Mesenteric fat pad (tissue), 1 donor: ENCODE results near the gene ARL14. TPM values are rescaled to one million over a fixed set of nuclear protein-coding genes. Genes with fewer than 3 reads are reported as not detected.
"Not testable (repeated sequence)": the region's sequence is repeated elsewhere in the genome, so short reads cannot be mapped to it uniquely, and the experiment has no call there.

Experiments used
- DNase-seq: peaks from one replicate; pipeline ENCODE4 v3.0.0-alpha.2; 2020; ENCODE audit warnings: low spot score
- total RNA-seq: library from RNA; stranded (reverse); fragmentation: NEBNext Ultra II Directional; extraction: Animal tissue kit (Norgen Biotek cat#: 25700); gene quantifications from one replicate; pipeline ENCODE4 v1.2.1, GENCODE V29; 2021
- donor health status: DM: yes; HTN: yes; CAD: no.

The ARL14 gene
- total RNA-seq, 1 donor from 2014 or later, result not detected

DNA sequence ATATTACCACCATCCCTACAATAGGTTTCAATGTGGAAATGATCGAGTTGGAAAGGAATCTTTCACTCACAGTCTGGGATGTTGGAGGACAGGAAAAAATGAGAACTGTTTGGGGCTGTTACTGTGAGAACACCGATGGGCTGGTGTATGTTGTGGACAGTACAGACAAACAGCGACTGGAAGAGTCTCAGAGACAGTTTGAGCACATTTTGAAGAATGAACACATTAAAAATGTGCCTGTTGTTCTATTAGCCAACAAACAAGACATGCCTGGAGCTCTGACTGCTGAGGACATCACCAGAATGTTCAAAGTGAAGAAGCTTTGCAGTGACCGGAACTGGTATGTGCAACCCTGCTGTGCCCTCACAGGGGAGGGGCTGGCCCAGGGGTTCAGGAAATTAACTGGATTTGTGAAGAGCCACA, 510 bp downstream of the ARL14 start:
- no peak for DNase-seq

DNA sequence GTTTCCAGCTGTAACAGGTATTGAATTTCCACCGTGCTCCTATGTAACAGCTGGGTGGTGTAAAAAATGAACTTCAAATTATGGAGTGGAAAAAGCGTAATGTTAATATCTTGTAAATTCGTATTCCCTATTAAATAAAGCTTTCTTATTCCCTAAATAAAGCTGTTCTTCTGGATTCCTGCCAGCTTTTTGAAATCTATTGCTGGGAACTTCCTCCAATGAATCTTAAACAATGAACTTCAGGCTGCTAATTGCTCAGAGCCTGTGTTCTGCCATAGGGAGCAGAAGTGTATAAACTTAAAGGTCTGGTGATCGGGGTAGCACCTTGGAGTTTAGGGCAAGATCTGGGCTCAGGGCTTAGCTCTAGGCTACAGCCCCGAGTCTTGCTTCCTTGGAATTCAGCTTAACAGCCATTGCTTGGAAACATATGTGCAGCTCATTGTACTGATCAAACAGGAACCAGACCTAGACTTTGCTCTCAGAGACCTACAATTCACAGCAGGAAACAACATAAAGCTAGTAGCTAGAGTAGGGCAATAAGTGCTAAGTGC, 1.4 kb downstream of the ARL14 start:
- DNase-seq, result no peak

DNA sequence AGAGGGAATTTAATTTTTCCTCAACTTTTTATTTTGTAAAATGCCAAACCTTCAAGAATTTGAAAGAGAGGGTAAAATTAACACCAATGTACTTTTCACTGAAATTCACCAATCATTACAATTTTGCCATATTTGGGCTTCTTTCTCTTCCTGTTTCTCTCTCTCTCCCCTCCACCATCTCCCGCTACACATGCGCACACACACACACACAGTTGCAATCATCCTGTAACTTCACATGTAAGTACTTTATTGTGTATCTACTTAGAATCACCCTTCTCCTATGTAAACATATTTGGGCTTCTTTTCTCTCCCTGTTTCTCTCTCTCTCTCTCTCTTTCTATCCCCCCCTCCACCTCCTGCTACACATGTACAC, 7.4 kb downstream of the ARL14 start:
- no peak for DNase-seq

DNA sequence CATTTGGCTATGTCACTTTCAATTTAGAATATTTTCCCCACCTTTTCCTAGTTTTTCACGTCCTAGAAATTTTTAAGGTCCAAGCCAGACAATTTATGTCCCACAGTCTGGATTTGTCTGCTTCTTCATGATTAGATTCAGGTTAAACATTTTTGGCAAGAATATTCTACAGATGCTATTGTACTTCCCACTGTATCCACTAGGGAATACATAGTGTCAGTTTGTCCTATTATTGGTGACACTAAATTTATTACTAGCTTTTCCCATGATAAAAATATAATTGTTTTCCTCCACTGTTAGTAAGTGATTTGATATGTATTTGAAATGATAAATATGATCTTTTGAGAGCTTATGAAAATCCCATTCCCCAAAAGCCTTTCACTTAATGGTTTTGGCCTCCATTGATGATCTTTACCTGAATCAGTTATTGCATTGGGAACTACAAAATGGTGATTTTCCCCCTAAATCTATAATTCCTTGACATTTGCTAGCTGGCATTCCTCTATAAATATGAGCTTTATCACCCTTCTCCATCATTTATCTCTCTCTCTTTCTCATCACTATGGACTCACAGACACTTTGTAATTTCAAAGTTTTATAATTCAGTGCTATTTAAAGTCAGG, 8.3 kb downstream of the ARL14 start:
- DNase-seq, result no peak

DNA sequence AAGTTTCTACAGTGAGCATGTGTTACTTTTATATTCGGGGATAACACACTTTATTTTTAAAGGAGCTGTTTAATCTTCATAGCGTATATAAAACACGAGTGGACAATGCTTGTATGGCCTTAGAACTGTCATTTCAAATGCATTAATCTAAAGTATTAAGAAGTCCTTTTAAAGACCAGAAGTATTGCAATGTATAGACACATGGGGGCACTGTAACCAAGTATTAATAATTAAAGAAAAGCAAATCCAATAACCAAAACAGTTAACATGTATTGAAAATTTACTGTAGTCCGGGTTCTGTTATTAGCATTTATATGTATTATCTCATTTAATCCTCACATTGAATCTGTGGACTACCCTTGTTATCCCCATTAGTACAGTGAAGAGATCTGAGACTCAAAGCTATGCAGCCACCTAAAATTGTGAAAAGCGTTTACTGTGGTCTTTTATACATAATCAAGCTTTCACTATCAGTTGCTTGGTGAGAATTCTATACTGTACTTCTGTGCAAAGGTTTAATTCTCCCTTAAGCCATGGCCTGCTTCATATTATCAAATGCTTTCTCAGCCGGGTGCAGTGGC, 10.1 kb downstream of the ARL14 start:
- no peak for DNase-seq

DNA sequence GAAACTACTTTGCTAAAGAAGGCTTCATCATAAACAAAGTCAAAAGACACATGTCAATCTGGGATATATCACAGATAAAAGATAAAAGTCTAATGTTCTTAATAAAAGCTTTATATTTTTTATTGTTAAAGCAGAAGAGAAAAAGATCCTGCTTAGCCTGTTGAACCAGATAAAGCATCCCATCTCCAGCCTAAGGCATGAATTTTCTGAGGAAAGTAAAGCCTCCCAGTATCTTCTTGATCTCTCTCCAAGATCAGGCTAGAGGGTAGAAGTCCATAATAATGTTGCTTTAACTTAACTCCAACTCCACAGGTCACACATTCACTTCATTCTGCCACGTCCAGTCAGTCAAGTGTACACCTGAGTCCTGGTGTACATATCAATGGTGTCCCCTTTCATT, 14.2 kb downstream of the ARL14 start:
- no peak for DNase-seq

DNA sequence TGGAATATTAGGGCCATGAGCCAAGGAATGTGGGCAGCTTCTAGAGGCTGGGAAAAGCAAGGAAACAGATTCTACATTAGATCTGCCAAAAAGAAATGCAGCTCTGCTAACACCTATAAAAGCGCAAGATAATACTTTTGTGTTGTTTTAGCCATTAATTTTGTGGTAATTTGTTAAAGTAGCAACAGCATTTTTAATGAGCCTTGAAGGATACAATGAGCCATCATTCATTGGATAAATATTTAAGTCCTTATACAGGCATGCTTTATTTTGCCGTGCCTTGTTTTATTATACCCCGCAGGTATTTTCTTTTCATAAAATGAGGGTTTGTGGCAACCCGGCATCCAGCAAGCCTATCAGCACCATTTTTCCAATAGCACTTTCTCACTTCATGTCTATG, 15.0 kb downstream of the ARL14 start:
- DNase-seq, result no peak

DNA sequence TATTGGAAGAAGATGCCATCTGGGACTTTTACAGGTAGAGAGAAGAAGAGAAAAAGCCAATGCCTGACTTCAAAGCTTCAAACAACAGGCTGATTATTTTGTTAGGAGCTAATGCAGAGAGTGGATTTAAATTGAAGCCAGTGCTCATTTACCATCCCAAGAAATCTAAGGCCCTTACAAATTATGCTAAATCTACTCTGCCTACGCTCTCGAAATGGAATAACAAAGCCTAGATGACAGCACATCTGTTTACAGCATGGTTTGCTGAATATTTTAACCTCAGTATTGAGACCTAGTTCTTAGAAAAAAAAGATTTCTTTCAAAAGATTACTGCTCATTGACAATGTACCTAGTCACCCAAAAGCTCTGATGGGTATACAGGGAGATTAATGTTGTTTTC, 16.2 kb downstream of the ARL14 start:
- DNase-seq, result no peak

DNA sequence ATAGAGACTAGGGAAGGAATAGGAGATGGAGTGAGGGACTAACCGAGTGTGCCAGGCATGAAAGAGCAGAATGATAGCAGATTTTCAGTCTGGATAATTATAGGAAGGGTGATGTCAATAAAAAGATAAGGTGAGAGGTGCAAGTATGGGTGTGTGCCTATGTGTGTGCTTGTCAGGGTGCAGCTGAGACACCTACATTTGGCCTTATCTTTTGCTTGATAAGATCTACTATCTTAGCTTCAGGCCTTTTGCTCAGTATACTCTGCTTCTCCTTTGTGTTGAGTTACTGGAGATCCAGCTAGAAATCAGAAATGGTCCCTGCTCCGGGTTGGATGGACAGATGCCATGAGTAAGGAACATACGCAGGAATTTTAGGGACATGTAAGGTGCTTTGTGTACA, 17.4 kb downstream of the ARL14 start:
- no peak for DNase-seq

DNA sequence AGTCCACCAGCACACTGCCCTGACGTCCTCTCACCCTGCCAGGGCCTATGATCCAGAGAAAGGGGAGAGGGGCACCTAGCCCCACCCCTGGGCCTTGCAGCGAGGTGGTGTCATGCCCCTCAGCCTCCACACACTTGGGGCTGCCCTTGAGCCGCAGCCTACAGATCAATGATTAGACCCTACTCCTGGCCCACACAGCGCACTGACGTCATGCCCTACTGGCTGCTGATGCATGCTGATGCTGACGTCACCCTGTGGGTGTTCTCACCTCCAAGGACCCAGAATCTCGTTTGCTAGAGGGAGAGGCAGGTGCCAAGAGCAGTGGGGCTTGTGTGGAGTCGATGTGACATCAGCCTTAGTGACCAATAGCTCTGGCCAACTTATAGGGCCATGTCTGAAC, 18.0 kb downstream of the ARL14 start:
- no peak for DNase-seq

DNA sequence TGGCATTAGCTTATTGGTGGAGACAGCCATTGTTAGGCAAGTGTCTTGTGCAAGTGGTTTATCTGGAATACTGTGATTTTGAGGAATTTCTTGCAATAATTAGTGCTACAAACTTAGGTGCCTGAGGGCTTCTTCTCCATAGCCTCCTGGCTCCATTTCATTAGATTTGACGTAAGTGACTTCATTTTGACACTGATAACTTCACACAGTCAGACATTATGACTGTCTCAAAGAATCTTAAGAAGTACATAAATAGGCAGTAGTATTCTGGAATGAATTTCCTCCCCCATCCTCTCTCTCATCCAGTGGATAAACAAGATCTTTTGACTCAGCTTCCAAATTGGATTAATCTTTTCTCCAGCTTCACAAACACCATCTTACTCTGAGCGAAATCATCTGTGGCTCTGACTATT, 19.0 kb downstream of the ARL14 start:
- DNase-seq, result no peak

DNA sequence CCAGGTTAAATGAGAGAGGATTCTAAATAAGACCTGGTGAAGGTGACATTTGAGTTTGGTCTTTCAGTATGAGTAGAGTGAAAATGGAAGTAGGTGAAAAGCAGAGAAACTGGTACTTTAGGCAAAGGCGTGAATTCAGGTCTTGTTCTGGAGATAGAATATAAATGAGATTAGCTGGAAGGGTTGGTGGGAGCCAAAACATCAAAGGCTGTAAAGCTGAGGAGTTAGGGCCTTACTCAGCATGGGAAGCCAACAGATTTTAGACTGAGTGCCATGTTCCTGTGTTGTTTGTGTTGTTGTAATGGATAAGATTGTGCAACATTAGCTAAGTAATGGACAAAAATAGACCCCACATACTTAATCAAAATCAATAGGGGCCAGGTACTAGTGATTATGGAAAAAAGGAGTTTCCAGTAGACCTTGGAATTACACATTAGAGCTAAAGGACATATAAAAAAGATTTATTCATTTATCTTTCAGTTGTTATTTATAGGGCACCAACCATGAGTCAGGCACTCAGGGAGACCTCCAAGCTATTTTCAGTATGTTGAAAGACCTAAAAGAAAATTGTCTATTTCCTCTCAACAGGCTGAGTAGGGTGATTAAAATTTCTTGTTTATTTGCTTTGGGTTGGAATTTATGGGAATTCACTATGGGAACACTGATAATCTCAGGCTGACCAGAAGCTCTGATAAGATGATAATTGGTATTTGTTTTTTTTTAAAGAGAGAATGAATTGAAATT, 20.8 kb downstream of the ARL14 start:
- DNase-seq, result no peak

DNA sequence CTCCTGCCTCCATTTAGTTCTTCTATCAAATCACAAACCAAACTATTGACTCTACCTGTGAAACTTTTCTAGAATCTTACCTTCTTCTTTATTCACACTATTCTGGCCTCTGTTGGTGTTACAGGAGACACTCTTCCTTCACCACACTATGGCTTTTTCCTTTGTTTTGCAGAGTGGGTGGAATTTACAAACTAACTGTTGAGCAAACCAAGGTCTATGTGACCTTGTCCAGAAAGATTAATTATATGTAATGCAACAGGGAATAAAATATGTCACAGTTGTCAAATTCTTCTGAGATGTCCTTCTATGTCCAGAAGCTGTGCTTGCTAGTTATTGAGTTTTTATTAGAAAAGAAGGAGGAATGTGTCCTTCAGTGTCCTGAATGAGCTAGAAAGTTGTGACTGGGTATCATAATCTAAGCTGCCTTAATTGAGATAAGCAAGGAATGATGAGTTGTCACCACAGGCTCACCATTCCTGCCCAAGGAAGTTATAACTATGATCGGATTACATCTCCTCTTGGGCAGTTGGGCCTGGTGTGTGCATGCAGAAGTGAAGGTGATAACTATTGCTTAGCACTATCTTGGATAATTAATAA, 21.7 kb downstream of the ARL14 start:
- DNase-seq, result no peak

DNA sequence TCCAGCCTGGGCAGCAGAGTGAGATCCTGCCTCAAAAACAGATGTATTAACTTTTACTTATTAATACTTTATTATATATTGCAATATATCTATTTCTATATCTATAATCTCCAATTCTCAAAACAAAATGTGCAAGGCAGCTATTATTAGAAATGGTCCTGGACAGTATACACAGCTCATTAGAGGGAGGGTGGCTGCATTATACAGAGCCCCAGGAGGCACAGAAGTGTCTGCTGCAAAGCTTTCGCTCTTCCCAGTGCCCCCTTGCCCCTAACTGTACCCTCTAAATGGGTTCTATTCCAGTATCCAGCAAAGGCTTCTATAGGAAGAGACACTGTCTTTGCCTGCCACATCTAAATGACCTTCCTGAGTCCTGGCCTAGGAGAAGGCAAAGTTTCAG, 24.5 kb downstream of the ARL14 start:
- DNase-seq, result no peak

DNA sequence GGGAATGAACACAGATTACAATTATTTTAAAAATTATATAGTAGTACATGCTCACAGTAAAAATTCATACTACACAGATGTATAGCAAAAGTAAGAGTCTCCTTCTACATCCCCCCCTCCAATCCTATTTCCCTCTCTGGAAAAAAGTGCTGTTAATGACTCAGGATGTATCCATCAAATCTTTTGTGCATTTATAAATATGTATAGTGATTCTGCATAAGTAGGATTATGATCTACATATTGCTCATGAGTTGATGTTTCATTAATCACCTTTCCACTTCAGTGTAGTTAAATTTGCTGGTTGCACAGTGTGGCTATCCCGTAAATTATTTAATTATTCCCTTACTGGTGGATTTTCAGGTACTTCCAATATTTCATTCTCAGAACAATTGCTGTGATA, 25.3 kb downstream of the ARL14 start:
- DNase-seq, result no peak

DNA sequence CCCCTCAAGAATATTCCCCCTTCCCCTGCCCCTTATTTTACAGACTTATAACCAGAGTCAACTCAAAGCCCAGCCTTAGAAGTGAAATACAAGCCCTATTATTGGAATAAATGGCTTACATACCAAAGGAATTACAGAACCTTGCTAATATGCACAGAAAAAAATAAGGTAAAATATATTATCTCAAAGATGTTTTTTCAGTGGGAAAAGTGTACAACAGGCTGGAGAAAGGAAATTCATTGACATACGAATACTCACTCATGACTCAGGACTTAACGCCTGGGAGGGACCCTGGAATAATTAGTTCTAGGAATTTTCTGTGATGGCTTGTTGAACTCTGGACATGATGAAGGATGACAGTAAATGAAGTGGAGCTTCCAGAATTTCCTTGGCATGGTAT, 27.0 kb downstream of the ARL14 start:
- DNase-seq, result no peak

DNA sequence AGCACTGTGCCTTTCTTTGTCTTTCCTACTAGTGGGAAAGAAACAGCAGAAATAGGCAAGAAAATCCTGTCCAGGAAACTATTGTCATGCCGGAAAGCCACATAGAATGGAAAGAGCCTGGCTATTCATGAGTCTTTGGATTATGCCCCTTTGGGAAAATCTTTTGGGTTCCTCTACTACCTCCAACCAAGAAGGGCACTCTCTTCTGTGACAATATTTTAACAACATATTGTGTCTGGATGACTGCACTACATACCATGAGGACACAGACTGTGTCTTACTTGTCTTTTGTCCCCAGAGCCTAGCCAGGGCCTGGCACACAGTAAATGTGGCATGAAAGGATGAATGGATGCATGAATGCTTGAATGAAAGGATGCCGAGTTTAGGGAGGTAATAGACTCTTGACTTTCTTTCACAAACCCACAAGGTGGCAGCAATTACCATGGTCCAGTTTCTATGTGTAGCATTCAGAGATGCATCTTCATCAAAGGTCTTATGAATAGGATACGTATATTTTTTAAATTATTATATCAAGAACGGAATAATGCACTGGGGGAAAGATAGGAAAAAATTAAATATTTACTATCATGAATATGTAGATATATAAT, 30.3 kb downstream of the ARL14 start:
- no peak for DNase-seq

DNA sequence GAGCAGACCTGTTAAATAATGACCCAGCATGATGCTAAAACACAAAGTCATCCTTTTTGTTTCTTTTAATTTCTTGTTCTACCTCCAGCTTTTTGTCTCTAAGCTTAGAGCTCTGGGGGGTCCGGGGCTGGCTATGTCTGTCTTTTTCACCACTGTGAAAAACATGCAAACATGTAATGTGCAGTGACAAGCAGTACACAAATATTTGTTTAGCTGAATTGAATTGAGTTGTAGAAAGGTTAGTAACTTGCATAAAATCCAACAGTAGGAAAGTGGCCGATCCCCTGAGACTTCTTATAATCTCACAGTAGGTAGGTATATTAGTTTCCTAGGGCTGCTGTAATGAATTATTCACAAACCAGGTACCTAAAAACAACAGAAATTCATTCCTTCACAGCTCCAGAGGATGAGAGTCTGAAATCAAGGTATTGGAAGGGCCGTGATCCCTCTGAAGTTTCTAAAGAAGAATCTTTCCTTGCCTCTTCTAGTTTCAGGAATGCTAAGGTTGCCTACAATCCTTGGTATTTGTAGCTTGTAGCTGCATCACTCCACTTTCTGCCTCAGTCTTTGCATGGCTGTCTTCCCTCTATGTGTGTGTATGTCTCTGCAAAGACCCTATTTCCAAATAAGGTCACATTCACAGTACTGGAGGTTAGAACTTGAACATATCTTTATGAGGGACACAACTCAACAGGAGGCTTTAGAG, 32.7 kb downstream of the ARL14 start:
- DNase-seq, result no peak

DNA sequence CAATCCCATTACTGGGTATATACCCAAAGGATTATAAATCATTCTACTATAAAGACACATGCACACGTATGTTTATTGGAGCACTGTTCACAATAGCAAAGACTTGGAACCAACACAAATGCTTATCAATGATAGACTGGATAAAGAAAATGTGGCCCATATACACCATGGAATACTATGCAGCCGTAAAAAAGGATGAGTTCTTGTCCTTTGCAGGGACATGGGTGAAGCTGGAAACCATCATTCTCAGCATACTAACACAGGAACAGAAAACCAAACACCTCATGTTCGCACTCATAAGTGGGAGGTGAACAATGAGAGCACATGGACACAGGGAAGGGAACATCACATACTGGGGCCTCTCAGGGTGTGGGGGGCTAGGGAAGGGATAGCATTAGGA, 36.2 kb downstream of the ARL14 start:
- DNase-seq, result not testable (repeated sequence)

DNA sequence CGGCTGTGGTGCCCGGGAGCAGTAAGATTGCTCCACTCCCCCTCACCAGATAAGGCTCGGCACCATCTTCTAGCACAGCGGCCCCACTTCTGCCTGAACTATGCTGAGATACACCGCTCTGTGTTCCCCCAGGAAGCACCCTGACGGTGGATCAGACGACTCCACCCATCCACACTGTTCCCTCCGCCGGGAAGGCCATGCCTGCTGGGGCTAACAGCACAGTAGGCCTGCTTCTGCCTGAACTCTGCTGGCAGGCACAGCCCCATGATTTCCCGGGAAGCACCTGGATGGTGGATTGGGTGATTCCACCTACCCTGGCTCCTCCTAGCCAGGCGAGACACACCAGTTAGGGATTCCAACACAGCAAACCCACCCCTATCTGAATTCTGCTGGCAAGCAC, 42.8 kb downstream of the ARL14 start:
- DNase-seq, result no peak

DNA sequence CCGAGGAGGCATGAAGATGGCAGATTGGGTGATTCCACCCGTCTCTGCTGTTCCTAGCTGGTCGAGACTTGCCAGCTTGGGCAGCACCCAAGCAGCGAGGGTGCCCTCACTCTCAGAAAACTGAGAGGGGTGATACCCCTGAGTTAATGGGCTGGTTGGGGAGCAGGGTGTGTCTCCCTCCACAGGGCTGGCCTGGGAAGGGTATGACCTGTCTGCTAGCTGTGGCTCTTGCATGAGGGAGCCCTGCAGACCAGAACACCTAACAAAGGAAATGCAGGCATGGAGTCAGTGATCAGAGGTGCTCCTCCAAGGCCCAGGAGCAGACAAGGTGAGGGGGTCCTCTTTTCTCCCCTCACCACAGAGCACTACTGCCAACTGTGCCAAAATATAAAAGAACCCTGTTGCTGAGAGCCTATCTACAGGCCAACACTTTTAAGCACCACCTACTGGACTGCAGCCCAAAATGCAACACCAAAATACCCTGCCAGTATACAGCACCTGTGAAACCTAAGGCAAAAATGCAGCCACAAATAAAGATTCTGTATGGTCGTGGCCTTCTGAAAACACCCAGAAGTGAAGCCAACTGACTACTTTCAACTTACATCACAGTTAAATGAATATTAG, 43.3 kb downstream of the ARL14 start:
- no peak for DNase-seq
